ENCODE results near the gene CISH.

DNA sequence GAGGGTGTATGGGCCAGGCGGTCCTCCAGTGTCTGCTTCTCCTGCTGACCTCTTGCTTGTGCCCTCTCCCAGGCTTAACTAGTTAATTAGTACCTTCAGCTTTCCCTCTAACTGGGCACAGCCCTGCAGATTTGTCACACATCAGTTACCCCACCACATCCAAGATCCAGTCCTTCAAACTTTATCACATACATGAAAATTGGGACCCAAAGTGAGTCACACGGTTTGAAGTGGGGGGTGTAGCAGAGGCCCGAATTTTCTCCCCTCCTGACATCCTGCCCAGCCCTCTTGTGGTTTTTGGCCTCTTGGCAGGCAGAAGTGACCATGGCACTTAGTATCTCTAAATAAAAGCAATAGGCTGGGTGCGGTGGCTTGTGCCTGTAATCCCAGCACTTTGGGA lies 9.2 kb upstream of the CISH start:
- TF ChIP-seq, protein P1, sequence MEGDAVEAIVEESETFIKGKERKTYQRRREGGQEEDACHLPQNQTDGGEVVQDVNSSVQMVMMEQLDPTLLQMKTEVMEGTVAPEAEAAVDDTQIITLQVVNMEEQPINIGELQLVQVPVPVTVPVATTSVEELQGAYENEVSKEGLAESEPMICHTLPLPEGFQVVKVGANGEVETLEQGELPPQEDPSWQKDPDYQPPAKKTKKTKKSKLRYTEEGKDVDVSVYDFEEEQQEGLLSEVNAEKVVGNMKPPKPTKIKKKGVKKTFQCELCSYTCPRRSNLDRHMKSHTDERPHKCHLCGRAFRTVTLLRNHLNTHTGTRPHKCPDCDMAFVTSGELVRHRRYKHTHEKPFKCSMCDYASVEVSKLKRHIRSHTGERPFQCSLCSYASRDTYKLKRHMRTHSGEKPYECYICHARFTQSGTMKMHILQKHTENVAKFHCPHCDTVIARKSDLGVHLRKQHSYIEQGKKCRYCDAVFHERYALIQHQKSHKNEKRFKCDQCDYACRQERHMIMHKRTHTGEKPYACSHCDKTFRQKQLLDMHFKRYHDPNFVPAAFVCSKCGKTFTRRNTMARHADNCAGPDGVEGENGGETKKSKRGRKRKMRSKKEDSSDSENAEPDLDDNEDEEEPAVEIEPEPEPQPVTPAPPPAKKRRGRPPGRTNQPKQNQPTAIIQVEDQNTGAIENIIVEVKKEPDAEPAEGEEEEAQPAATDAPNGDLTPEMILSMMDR (conservative IDR thresholded peaks at IDR 0.05), result no peak; the same call in 1 of the 2 replicates
- TF ChIP-seq EZH2 (IDR thresholded peaks at IDR 0.05; ENCODE audit: low read depth), result no peak
